Measurements from ENCODE around the gene TRIM69. TPM values are rescaled to one million over a fixed set of nuclear protein-coding genes. Genes with fewer than 3 reads are reported as not detected.

Gene TRIM69
- polyA plus RNA-seq, 1 donor from 2014 or later, result 38.3 TPM

GRCh38 chr15:44790656-44791055, 54.3 kb downstream of the TRIM69 start:
- Histone ChIP-seq H3K9ac (ENCODE audit: low read length) (no peak overlapping the region), H3K9me2 (ENCODE audit: insufficient read depth, low read length) (no peaks in the 10 kb centered on the region), H3F3A (ENCODE audit: insufficient read depth, low read length, poor library complexity, severe bottlenecking) (no peaks in the 10 kb centered on the region), H3K9me3 (ENCODE audit: low read length) (no peaks in the 10 kb centered on the region), H4K20me1 (ENCODE audit: insufficient read depth) (no peaks in the 10 kb centered on the region), H3K27ac (ENCODE audit: low read length) (no peak overlapping the region), H3K4me2 (ENCODE audit: low read length) (no peak overlapping the region), H2AFZ (ENCODE audit: low read depth, low read length) (no peak overlapping the region), H3K27me3 (ENCODE audit: insufficient read depth, low read depth, low read length) (no peaks in the 10 kb centered on the region), H3K4me3 (ENCODE audit: low read length) (no peak overlapping the region), H3K36me3 (ENCODE audit: insufficient read depth, low read length) (no peaks in the 10 kb centered on the region), H3K79me2 (replicated peaks; ENCODE audit: insufficient read depth, low read length) (no peaks in the 10 kb centered on the region)
- no peak for TF ChIP-seq CTCF (IDR thresholded peaks at IDR 0.05; ENCODE audit: poor library complexity, severe bottlenecking)
- TF ChIP-seq SMC3 (conservative IDR thresholded peaks at IDR 0.05; ENCODE audit: poor library complexity), result no peak
- TF ChIP-seq TAF1 (IDR thresholded peaks at IDR 0.05; ENCODE audit: low read depth), result no peak
- TF ChIP-seq EZH2 (IDR thresholded peaks at IDR 0.05; ENCODE audit: borderline replicate concordance, insufficient read depth, low read length, poor library complexity, severe bottlenecking), result no peak
- no peak for TF ChIP-seq RAD21 (conservative IDR thresholded peaks at IDR 0.05)
- TF ChIP-seq POLR2AphosphoS5 (IDR thresholded peaks at IDR 0.05), result no peak
- TF ChIP-seq MXI1 (conservative IDR thresholded peaks at IDR 0.05; ENCODE audit: poor library complexity, severe bottlenecking), result no peak
- TF ChIP-seq REST (IDR thresholded peaks at IDR 0.05; ENCODE audit: borderline replicate concordance), result no peak
- TF ChIP-seq EP300 (conservative IDR thresholded peaks at IDR 0.05; ENCODE audit: poor library complexity, severe bottlenecking), result no peak

GRCh38 chr15:44792715-44793114, 56.4 kb downstream of the TRIM69 start:
- TF ChIP-seq SMC3 (conservative IDR thresholded peaks at IDR 0.05; ENCODE audit: poor library complexity) (no peak), EZH2 (IDR thresholded peaks at IDR 0.05; ENCODE audit: borderline replicate concordance, insufficient read depth, low read length, poor library complexity, severe bottlenecking) (no peak), REST (IDR thresholded peaks at IDR 0.05; ENCODE audit: borderline replicate concordance) (no peak), CTCF (IDR thresholded peaks at IDR 0.05; ENCODE audit: poor library complexity, severe bottlenecking) (no peak), MXI1 (conservative IDR thresholded peaks at IDR 0.05; ENCODE audit: poor library complexity, severe bottlenecking) (no peak), EP300 (conservative IDR thresholded peaks at IDR 0.05; ENCODE audit: poor library complexity, severe bottlenecking) (no peak), POLR2AphosphoS5 (IDR thresholded peaks at IDR 0.05) (no peak), TAF1 (IDR thresholded peaks at IDR 0.05; ENCODE audit: low read depth) (no peak), RAD21 (conservative IDR thresholded peaks at IDR 0.05) (no peak)
- Histone ChIP-seq H3K79me2 (replicated peaks; ENCODE audit: insufficient read depth, low read length) (no peaks in the 10 kb centered on the region), H3K27me3 (ENCODE audit: insufficient read depth, low read depth, low read length) (no peaks in the 10 kb centered on the region), H3K4me2 (ENCODE audit: low read length) (no peak overlapping the region), H3K9ac (ENCODE audit: low read length) (no peak overlapping the region), H3K4me3 (ENCODE audit: low read length) (no peak overlapping the region), H2AFZ (ENCODE audit: low read depth, low read length) (no peak overlapping the region), H3K9me2 (ENCODE audit: insufficient read depth, low read length) (no peaks in the 10 kb centered on the region), H3F3A (ENCODE audit: insufficient read depth, low read length, poor library complexity, severe bottlenecking) (no peaks in the 10 kb centered on the region), H3K27ac (ENCODE audit: low read length) (no peak overlapping the region), H4K20me1 (ENCODE audit: insufficient read depth) (no peaks in the 10 kb centered on the region), H3K36me3 (ENCODE audit: insufficient read depth, low read length) (no peaks in the 10 kb centered on the region), H3K9me3 (ENCODE audit: low read length) (no peaks in the 10 kb centered on the region)
